HEK293 (cell line): ENCODE data around the gene VPS37C.

Experiments used
- CTCF ChIA-PET: fragments of 350-600 bp; formaldehyde crosslinking; extraction: SDS; loops from one replicate; lab custom pipeline; 2021; ENCODE audit warnings: antibody characterized with exemption; lab: Yijun Ruan, JAX
- POLR2A ChIA-PET: fragments of 300-600 bp; formaldehyde crosslinking; extraction: SDS; loops from one replicate; lab custom pipeline; 2020; ENCODE audit warnings: antibody characterized with exemption, inconsistent platforms; lab: Yijun Ruan, JAX
- H3K27ac ChIP-seq: fragments of 200-500 bp; sonication (Bioruptor generic); 2 replicates; pipeline ENCODE4 v1.5.1; 2014; ENCODE audit warnings: low read depth, low read length, control low read depth, inconsistent platforms; ENCODE audit errors: extremely low read depth
- H3K36me3 ChIP-seq, 2 experiments: fragments of 200-500 bp in 1 of 2; sonication (Bioruptor generic) in 1 of 2; 1 replicate in 1 of 2; 2 replicates in 1 of 2; pipeline ENCODE4 v1.5.1; 2014 to 2017; ENCODE audit warnings: inconsistent platforms in 2 of 2, low read length in 2 of 2; ENCODE audit not compliant: control insufficient read depth in 2 of 2, insufficient read depth in 1 of 2
- H3K4me1 ChIP-seq: fragments of 200-500 bp; sonication (Bioruptor generic); 2 replicates; pipeline ENCODE4 v1.5.1; 2014; ENCODE audit warnings: mild to moderate bottlenecking, low read length, inconsistent platforms; ENCODE audit not compliant: control insufficient read depth, insufficient read depth
- H3K4me3 ChIP-seq: 2 replicates; pipeline ENCODE4 v1.5.1; 2011; ENCODE audit warnings: low read depth, mild to moderate bottlenecking, control low read depth, low read length, moderate library complexity
- H3K9me3 ChIP-seq: fragments of 200-500 bp; sonication (Bioruptor generic); 2 replicates; pipeline ENCODE4 v1.5.1; 2014; ENCODE audit warnings: low read depth, low read length, inconsistent platforms; ENCODE audit not compliant: control insufficient read depth, insufficient read depth
- BCL11A ChIP-seq: fragments of 450-650 bp; formaldehyde crosslinking; IDR thresholded peaks from 2 replicates; pipeline ENCODE4 v1.5.1; 2016; ENCODE audit warnings: low read depth, missing biosample characterization, missing genetic modification characterization
- MYNN ChIP-seq: fragments of 450-650 bp; formaldehyde crosslinking; IDR thresholded peaks from 2 replicates; pipeline ENCODE4 v1.5.1; 2016; ENCODE audit warnings: missing biosample characterization, missing genetic modification characterization, borderline replicate concordance
- PRDM1 ChIP-seq: fragments of 450-650 bp; formaldehyde crosslinking; IDR thresholded peaks from 2 replicates; pipeline ENCODE4; 2016; ENCODE audit warnings: missing biosample characterization, missing genetic modification characterization
- ZBTB17 ChIP-seq: fragments of 450-650 bp; formaldehyde crosslinking; IDR thresholded peaks from 2 replicates; pipeline ENCODE4 v1.5.1; 2016; ENCODE audit warnings: missing biosample characterization, missing genetic modification characterization
- ZFP37 ChIP-seq: fragments of 450-650 bp; formaldehyde crosslinking; IDR thresholded peaks from 2 replicates; pipeline ENCODE4 v1.5.1; 2016; ENCODE audit warnings: missing biosample characterization, missing genetic modification characterization
- ZNF138 ChIP-seq: fragments of 450-650 bp; formaldehyde crosslinking; IDR thresholded peaks from 2 replicates; pipeline ENCODE4 v1.5.1; 2016; ENCODE audit warnings: missing biosample characterization, missing genetic modification characterization, borderline replicate concordance
- ZNF157 ChIP-seq: fragments of 450-650 bp; formaldehyde crosslinking; IDR thresholded peaks from 2 replicates; pipeline ENCODE4 v1.5.1; 2016; ENCODE audit warnings: missing biosample characterization, missing genetic modification characterization
- ZNF16 ChIP-seq: fragments of 450-650 bp; formaldehyde crosslinking; IDR thresholded peaks from 2 replicates; pipeline ENCODE4 v1.5.1; 2016; ENCODE audit warnings: low read depth, missing biosample characterization, missing genetic modification characterization
- ZNF223 ChIP-seq: fragments of 450-650 bp; formaldehyde crosslinking; IDR thresholded peaks from 2 replicates; pipeline ENCODE4 v1.5.1; 2016; ENCODE audit warnings: missing biosample characterization, missing genetic modification characterization
- ZNF292 ChIP-seq: fragments of 450-650 bp; formaldehyde crosslinking; IDR thresholded peaks from 2 replicates; pipeline ENCODE4 v1.5.1; 2016; ENCODE audit warnings: low read depth, missing biosample characterization, missing genetic modification characterization, borderline replicate concordance
- ZNF341 ChIP-seq: fragments of 450-650 bp; formaldehyde crosslinking; IDR thresholded peaks from 2 replicates; pipeline ENCODE4; 2016; ENCODE audit warnings: low read depth, missing biosample characterization, missing genetic modification characterization
- ZNF48 ChIP-seq: fragments of 450-650 bp; formaldehyde crosslinking; IDR thresholded peaks from 2 replicates; pipeline ENCODE4 v1.5.1; 2016; ENCODE audit warnings: missing biosample characterization, missing genetic modification characterization
- ZNF707 ChIP-seq: fragments of 450-650 bp; formaldehyde crosslinking; IDR thresholded peaks from 2 replicates; pipeline ENCODE4 v1.5.1; 2016; ENCODE audit warnings: missing biosample characterization, missing genetic modification characterization
- TF ChIP-seq, protein P1 (sequence below): fragments of 450-650 bp; formaldehyde crosslinking; optimal IDR thresholded peaks from 2 replicates; pipeline ENCODE3; 2016; ENCODE audit warnings: missing biosample characterization, mild to moderate bottlenecking, missing genetic modification characterization
- TF ChIP-seq, protein P2 (sequence below): fragments of 450-650 bp; IDR thresholded peaks from 2 replicates; pipeline ENCODE4 v1.5.1; 2018; ENCODE audit warnings: missing biosample characterization, mild to moderate bottlenecking, missing genetic modification characterization
- TF ChIP-seq, protein P3 (sequence below): fragments of 450-650 bp; formaldehyde crosslinking; IDR thresholded peaks from 2 replicates; pipeline ENCODE4 v1.5.1; 2017; ENCODE audit warnings: missing biosample characterization, missing genetic modification characterization
- TF ChIP-seq, protein P4 (sequence below): fragments of 450-650 bp; formaldehyde crosslinking; IDR thresholded peaks from 2 replicates; pipeline ENCODE4 v1.5.1; 2016; ENCODE audit warnings: missing biosample characterization, missing genetic modification characterization
- TF ChIP-seq, protein P5 (sequence below): fragments of 450-650 bp; formaldehyde crosslinking; IDR thresholded peaks from 2 replicates; pipeline ENCODE4 v1.5.1; 2016; ENCODE audit warnings: missing biosample characterization, missing genetic modification characterization
- TF ChIP-seq, protein P6 (sequence below): fragments of 450-650 bp; formaldehyde crosslinking; IDR thresholded peaks from 2 replicates; pipeline ENCODE4 v1.5.1; 2016; ENCODE audit warnings: missing biosample characterization, missing genetic modification characterization

VPS37C gene

DNA sequence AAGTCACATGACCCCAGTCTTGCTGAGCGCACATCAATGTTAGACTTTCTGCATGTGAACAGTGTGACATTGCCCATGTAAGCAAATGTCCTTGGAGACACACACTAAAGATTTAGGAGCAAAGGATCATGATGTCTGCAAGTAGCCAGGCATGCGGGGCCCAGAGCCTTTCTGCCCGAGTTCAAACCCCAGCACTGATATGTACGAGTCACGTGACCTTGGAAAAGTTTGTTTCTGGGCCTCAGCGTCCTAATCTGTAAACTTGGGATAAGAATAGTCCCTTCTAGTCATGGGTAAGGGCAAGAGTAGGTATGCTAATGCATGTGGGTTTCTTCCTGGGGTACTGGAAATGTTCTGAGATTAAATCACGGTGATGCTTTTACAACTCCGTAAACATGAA, 25.3 kb upstream of the VPS37C start:
- POLR2A ChIA-PET = no interaction called here
- TF ChIP-seq, protein P1, sequence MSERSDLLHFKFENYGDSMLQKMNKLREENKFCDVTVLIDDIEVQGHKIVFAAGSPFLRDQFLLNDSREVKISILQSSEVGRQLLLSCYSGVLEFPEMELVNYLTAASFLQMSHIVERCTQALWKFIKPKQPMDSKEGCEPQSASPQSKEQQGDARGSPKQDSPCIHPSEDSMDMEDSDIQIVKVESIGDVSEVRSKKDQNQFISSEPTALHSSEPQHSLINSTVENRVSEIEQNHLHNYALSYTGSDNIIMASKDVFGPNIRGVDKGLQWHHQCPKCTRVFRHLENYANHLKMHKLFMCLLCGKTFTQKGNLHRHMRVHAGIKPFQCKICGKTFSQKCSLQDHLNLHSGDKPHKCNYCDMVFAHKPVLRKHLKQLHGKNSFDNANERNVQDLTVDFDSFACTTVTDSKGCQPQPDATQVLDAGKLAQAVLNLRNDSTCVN = no peak
- TF ChIP-seq ZNF292 (tag by site-specific recombination) = no peak
- TF ChIP-seq ZFP37 (tag by site-specific recombination) = no peak
- TF ChIP-seq, protein P2, sequence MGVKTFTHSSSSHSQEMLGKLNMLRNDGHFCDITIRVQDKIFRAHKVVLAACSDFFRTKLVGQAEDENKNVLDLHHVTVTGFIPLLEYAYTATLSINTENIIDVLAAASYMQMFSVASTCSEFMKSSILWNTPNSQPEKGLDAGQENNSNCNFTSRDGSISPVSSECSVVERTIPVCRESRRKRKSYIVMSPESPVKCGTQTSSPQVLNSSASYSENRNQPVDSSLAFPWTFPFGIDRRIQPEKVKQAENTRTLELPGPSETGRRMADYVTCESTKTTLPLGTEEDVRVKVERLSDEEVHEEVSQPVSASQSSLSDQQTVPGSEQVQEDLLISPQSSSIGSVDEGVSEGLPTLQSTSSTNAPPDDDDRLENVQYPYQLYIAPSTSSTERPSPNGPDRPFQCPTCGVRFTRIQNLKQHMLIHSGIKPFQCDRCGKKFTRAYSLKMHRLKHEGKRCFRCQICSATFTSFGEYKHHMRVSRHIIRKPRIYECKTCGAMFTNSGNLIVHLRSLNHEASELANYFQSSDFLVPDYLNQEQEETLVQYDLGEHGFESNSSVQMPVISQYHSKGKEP (tag by site-specific recombination) = no peak
- TF ChIP-seq, protein P3, sequence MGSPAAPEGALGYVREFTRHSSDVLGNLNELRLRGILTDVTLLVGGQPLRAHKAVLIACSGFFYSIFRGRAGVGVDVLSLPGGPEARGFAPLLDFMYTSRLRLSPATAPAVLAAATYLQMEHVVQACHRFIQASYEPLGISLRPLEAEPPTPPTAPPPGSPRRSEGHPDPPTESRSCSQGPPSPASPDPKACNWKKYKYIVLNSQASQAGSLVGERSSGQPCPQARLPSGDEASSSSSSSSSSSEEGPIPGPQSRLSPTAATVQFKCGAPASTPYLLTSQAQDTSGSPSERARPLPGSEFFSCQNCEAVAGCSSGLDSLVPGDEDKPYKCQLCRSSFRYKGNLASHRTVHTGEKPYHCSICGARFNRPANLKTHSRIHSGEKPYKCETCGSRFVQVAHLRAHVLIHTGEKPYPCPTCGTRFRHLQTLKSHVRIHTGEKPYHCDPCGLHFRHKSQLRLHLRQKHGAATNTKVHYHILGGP = no peak
- TF ChIP-seq, protein P4, sequence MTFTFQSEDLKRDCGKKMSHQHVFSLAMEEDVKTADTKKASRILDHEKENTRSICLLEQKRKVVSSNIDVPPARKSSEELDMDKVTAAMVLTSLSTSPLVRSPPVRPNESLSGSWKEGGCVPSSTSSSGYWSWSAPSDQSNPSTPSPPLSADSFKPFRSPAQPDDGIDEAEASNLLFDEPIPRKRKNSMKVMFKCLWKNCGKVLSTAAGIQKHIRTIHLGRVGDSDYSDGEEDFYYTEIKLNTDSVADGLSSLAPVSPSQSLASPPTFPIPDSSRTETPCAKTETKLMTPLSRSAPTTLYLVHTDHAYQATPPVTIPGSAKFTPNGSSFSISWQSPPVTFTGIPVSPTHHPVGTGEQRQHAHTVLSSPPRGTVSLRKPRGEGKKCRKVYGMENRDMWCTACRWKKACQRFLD (tag by site-specific recombination) = no peak
- no peak for TF ChIP-seq ZNF48 (tag by site-specific recombination)
- no peak for TF ChIP-seq ZBTB17 (tag by site-specific recombination)
- no peak for TF ChIP-seq MYNN (tag by site-specific recombination)
- TF ChIP-seq, protein P5, sequence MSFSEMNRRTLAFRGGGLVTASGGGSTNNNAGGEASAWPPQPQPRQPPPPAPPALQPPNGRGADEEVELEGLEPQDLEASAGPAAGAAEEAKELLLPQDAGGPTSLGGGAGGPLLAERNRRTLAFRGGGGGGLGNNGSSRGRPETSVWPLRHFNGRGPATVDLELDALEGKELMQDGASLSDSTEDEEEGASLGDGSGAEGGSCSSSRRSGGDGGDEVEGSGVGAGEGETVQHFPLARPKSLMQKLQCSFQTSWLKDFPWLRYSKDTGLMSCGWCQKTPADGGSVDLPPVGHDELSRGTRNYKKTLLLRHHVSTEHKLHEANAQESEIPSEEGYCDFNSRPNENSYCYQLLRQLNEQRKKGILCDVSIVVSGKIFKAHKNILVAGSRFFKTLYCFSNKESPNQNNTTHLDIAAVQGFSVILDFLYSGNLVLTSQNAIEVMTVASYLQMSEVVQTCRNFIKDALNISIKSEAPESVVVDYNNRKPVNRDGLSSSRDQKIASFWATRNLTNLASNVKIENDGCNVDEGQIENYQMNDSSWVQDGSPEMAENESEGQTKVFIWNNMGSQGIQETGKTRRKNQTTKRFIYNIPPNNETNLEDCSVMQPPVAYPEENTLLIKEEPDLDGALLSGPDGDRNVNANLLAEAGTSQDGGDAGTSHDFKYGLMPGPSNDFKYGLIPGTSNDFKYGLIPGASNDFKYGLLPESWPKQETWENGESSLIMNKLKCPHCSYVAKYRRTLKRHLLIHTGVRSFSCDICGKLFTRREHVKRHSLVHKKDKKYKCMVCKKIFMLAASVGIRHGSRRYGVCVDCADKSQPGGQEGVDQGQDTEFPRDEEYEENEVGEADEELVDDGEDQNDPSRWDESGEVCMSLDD (tag by site-specific recombination) = no peak
- TF ChIP-seq, protein P6, sequence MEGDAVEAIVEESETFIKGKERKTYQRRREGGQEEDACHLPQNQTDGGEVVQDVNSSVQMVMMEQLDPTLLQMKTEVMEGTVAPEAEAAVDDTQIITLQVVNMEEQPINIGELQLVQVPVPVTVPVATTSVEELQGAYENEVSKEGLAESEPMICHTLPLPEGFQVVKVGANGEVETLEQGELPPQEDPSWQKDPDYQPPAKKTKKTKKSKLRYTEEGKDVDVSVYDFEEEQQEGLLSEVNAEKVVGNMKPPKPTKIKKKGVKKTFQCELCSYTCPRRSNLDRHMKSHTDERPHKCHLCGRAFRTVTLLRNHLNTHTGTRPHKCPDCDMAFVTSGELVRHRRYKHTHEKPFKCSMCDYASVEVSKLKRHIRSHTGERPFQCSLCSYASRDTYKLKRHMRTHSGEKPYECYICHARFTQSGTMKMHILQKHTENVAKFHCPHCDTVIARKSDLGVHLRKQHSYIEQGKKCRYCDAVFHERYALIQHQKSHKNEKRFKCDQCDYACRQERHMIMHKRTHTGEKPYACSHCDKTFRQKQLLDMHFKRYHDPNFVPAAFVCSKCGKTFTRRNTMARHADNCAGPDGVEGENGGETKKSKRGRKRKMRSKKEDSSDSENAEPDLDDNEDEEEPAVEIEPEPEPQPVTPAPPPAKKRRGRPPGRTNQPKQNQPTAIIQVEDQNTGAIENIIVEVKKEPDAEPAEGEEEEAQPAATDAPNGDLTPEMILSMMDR = no peak
- TF ChIP-seq ZNF707 = no peak
- no peak for TF ChIP-seq ZNF223
- no peak for TF ChIP-seq BCL11A (tag by site-specific recombination)
- no peak for TF ChIP-seq ZNF138 (tag by site-specific recombination)
- no peak for TF ChIP-seq PRDM1
- TF ChIP-seq ZNF341 = no peak
- TF ChIP-seq ZNF157 (tag by site-specific recombination) = no peak
- no peak for TF ChIP-seq ZNF16 (tag by site-specific recombination)
- TF ChIP-seq, all 188 proteins: peak for 0
- CTCF ChIA-PET = interaction anchor here (0.7 to 3.8 kb wide), 23 partner anchors 8 to 411 kb away, joined by 3 to 31 read pairs (median 5); partner anchors contain the start of gene CCDC86

More for the DNA sequence above, 25.3 kb upstream of the VPS37C start:
- no peak overlapping the region for H3K4me3 ChIP-seq
- H3K27ac ChIP-seq = no peak overlapping the region
- H3K36me3 ChIP-seq = no peaks in the 10 kb centered on the region
- H3K4me1 ChIP-seq = no peaks in the 10 kb centered on the region
- no peaks in the 10 kb centered on the region for H3K9me3 ChIP-seq
